Measurements from ENCODE around the gene RHOA. TPM values are rescaled to one million over a fixed set of nuclear protein-coding genes. Genes with fewer than 3 reads are reported as not detected.

Gene RHOA
- total and polyA plus RNA-seq, 4 donors: 269 to 567 (median 432) TPM

DNA sequence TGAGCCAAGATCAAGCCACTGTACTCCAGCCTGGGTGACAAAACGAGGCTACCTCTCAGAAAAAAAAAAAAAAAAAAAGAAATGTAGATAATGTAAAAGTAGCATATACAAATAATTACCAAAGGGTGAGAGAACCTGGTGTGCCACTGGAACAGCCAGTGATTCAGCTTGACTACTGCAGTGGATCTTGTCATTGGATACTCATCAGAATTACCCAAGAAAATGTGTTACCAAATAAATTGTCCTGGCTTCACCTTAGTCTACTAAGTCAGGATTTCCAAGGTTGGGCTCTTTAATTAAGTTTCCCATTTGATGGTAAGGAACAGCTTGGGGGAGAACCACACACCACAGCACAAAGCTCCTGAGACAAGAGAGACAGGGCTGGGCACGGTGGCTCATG lies 15.8 kb upstream of the RHOA start:
- Histone ChIP-seq H3K36me3 (ENCODE audit: control insufficient read depth in 4 of 4, insufficient read depth in 4 of 4, low read length in 4 of 4) (peaks cover 0 to 24% (median 14%) of the 10 kb centered on the region in 4 donors), H3K27ac (ENCODE audit: low read depth in 1 of 2, low read length in 1 of 2) (no peak overlapping the region), H3K4me3 (no peak overlapping the region), H3K9ac (ENCODE audit: insufficient read depth in 1 of 2, low read length in 2 of 2) (no peak overlapping the region), H3K27me3 (ENCODE audit: control insufficient read depth in 3 of 3, insufficient read depth in 3 of 3, low read length in 2 of 3) (no peaks in the 10 kb centered on the region), H3K9me3 (ENCODE audit: control insufficient read depth in 4 of 4, insufficient read depth in 3 of 4, low read length in 3 of 4) (no peaks in the 10 kb centered on the region), H3K4me1 (ENCODE audit: control insufficient read depth in 5 of 5, insufficient read depth in 5 of 5, low read length in 5 of 5) (peaks cover 0 to 5% (median 4%) of the 10 kb centered on the region in 5 donors)
- DNase-seq (no peak), ATAC-seq (ENCODE audit: insufficient read depth, low FRiP score) (no peak)
- TF ChIP-seq, protein P1, sequence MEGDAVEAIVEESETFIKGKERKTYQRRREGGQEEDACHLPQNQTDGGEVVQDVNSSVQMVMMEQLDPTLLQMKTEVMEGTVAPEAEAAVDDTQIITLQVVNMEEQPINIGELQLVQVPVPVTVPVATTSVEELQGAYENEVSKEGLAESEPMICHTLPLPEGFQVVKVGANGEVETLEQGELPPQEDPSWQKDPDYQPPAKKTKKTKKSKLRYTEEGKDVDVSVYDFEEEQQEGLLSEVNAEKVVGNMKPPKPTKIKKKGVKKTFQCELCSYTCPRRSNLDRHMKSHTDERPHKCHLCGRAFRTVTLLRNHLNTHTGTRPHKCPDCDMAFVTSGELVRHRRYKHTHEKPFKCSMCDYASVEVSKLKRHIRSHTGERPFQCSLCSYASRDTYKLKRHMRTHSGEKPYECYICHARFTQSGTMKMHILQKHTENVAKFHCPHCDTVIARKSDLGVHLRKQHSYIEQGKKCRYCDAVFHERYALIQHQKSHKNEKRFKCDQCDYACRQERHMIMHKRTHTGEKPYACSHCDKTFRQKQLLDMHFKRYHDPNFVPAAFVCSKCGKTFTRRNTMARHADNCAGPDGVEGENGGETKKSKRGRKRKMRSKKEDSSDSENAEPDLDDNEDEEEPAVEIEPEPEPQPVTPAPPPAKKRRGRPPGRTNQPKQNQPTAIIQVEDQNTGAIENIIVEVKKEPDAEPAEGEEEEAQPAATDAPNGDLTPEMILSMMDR (IDR thresholded peaks at IDR 0.05; ENCODE audit: control extremely low read depth, extremely low read depth): no peak
- WGBS, 2 donors: 96 to 97% methylated on average over 2 of the region's 2 CpGs

DNA sequence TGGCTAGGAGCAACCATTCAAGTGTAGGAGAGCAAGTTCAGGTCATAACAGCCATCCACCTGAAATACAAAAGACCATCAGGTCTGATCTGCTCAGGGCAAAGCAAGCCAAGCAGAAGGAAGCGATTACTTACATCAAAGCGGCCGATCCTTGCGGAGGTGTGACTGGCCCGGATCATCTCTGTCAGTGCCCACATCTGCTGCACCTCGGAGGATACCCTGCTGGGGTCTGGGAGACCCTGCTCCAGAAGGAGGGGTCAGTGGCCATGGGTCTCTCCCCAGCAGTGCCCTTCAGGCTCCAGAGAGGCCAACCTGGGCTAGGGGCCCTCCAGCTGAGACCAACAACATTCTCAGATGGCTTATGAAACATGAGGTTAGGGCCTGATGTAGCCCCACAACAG lies 13.0 kb upstream of the RHOA start:
- Histone ChIP-seq H3K27me3 (ENCODE audit: control insufficient read depth in 3 of 3, insufficient read depth in 3 of 3, low read length in 2 of 3) (no peaks in the 10 kb centered on the region), H3K9me3 (ENCODE audit: control insufficient read depth in 4 of 4, insufficient read depth in 3 of 4, low read length in 3 of 4) (no peaks in the 10 kb centered on the region), H3K9ac (ENCODE audit: insufficient read depth in 1 of 2, low read length in 2 of 2) (no peak overlapping the region), H3K27ac (ENCODE audit: low read depth in 1 of 2, low read length in 1 of 2) (no peak overlapping the region), H3K4me3 (no peak overlapping the region), H3K4me1 (ENCODE audit: control insufficient read depth in 5 of 5, insufficient read depth in 5 of 5, low read length in 5 of 5) (peaks cover 0 to 13% (median 4%) of the 10 kb centered on the region in 5 donors), H3K36me3 (ENCODE audit: control insufficient read depth in 4 of 4, insufficient read depth in 4 of 4, low read length in 4 of 4) (peaks cover 0 to 25% (median 14%) of the 10 kb centered on the region in 4 donors)
- 96 to 97% methylated on average over 6 of the region's 6 CpGs for WGBS, 2 donors
- DNase-seq (no peak), ATAC-seq (ENCODE audit: insufficient read depth, low FRiP score) (no peak)
- TF ChIP-seq, protein P1 (IDR thresholded peaks at IDR 0.05; ENCODE audit: control extremely low read depth, extremely low read depth): no peak

DNA sequence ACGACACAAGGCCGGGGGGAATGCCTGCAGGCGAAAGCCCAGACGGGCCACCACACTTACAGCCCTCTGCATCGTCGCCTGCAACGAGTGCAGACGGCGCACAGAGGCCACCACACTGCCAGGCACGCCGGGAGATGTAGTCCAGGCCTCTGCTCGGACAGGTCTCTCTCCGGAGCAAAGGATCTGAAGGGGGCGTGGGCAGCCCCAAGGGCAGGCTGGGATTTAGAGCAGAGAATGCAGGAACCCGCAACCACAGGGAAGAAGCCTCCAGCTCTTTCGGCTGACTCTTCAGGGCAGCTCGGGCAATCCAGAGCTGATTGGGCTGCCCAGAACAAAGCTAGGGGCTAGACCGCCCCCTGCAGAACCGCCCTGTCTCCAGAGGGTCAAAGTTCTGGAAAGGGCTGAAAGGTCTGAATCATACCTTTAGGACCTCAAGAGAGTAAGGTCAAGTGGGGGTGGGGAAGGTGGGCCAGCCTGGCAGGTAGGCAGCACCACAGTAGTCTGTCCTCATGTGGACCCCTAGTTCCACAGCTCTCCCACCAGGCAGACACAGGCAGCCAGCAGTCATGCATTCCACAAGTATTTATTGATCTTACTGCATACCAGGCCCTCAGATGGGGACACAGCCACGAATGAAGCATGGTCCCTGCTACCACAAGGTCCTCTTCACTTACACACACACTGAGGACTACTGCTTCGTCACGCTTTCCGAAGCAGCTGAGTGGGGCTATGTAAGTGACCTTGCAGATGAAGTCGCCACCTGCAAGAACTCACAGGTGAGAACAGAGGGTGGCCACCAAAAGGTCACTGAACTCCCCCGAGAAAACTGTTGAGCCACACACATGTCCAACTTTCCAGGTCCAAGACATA lies 10.8 kb upstream of the RHOA start, which contains the start of gene AMT:
Gene AMT, minus strand, starts transcription at position 95 of the 870 bp plus-strand sequence. Its CDS starts 23 bp downstream, at position 72.
- H3K27me3 ChIP-seq (ENCODE audit: control insufficient read depth in 3 of 3, insufficient read depth in 3 of 3, low read length in 2 of 3): no peaks in the 10 kb centered on the region
- 41 to 55% methylated on average over 25 of the region's 25 CpGs for WGBS, 2 donors
- H3K9me3 ChIP-seq (ENCODE audit: control insufficient read depth in 4 of 4, insufficient read depth in 3 of 4, low read length in 3 of 4): no peaks in the 10 kb centered on the region
- peaks cover 0 to 30% (median 15%) of the 10 kb centered on the region in 4 donors for H3K36me3 ChIP-seq (ENCODE audit: control insufficient read depth in 4 of 4, insufficient read depth in 4 of 4, low read length in 4 of 4)
- peak within 1 kb of the TSS; percentile 4 to 26 for H3K9ac ChIP-seq (ENCODE audit: insufficient read depth in 1 of 2, low read length in 2 of 2)
- no peak within 1 kb of the TSS for H3K4me3 ChIP-seq
- DNase-seq (peak; percentile 64 to 68 (median 67)), ATAC-seq (ENCODE audit: insufficient read depth, low FRiP score) (peak; percentile 41)
- TF ChIP-seq, protein P1 (IDR thresholded peaks at IDR 0.05; ENCODE audit: control extremely low read depth, extremely low read depth): no peak
- H3K4me1 ChIP-seq (ENCODE audit: control insufficient read depth in 5 of 5, insufficient read depth in 5 of 5, low read length in 5 of 5): peaks cover 0 to 13% (median 2%) of the 10 kb centered on the region in 5 donors
- peak within 1 kb of the TSS in 1 of 2 donors; percentile 9 for H3K27ac ChIP-seq (ENCODE audit: low read depth in 1 of 2, low read length in 1 of 2)

Measured in lung (tissue), 12 donors.